Astrocyte (in vitro differentiated cells and primary cell): Measurements from ENCODE around the gene NAV2. TPM values are rescaled to one million over a fixed set of nuclear protein-coding genes. Genes with fewer than 3 reads are reported as not detected.

Experiments
- DNase-seq: peaks from one replicate; pipeline ENCODE4 v3.0.0-alpha.2; 2010; ENCODE audit warnings: low read depth
- FAIRE-seq: peaks from 2 replicates; lab custom pipeline; 2011; peaks lifted over from hg19 to GRCh38; lab: Jason Lieb, UNC
- H2AFZ ChIP-seq: 2 replicates; pipeline ENCODE4 v1.6.0; 2012; ENCODE audit warnings: low read depth, low read length, inconsistent platforms
- H3K27ac ChIP-seq: 2 replicates; pipeline ENCODE4 v1.5.1; 2011; ENCODE audit warnings: low read depth, low read length, inconsistent platforms
- H3K27me3 ChIP-seq: 2 replicates; pipeline ENCODE4 v1.6.0; 2011; ENCODE audit warnings: low read length, inconsistent platforms; ENCODE audit not compliant: insufficient read depth
- H3K36me3 ChIP-seq: 2 replicates; pipeline ENCODE4 v1.5.1; 2011; ENCODE audit warnings: low read length, inconsistent platforms; ENCODE audit not compliant: insufficient read depth
- H3K4me1 ChIP-seq: 2 replicates; pipeline ENCODE4 v1.5.1; 2011; ENCODE audit warnings: low read length, inconsistent platforms; ENCODE audit not compliant: insufficient read depth
- H3K4me2 ChIP-seq: 2 replicates; pipeline ENCODE4 v1.6.0; 2012; ENCODE audit warnings: low read length, inconsistent platforms
- H3K4me3 ChIP-seq: 2 replicates; pipeline ENCODE4 v1.5.1; 2011; ENCODE audit warnings: low read depth, mild to moderate bottlenecking, low read length, inconsistent platforms; ENCODE audit not compliant: insufficient read depth
- H3K79me2 ChIP-seq: 2 replicates; pipeline ENCODE4 v1.6.0; 2012; ENCODE audit warnings: mild to moderate bottlenecking, low read length, inconsistent platforms; ENCODE audit not compliant: insufficient read depth
- H3K9ac ChIP-seq: 2 replicates; pipeline ENCODE4 v1.6.0; 2012; ENCODE audit warnings: mild to moderate bottlenecking, low read length, inconsistent platforms
- H3K9me3 ChIP-seq: 2 replicates; pipeline ENCODE4 v1.5.1; 2012; ENCODE audit warnings: low read depth, mild to moderate bottlenecking, low read length, inconsistent platforms; ENCODE audit not compliant: insufficient read depth
- H4K20me1 ChIP-seq: 2 replicates; pipeline ENCODE4 v1.6.0; 2012; ENCODE audit warnings: low read length, inconsistent platforms; ENCODE audit not compliant: insufficient read depth
- H3K27ac Mint-ChIP-seq: one replicate; pipeline ENCODE4 v1.8.0; 2021; ENCODE audit warnings: mild to moderate bottlenecking, mixed read lengths; ENCODE audit not compliant: unreplicated experiment
- H3K27me3 Mint-ChIP-seq: one replicate; pipeline ENCODE4 v1.8.0; 2021; ENCODE audit warnings: low read depth, mixed read lengths; ENCODE audit not compliant: unreplicated experiment
- H3K36me3 Mint-ChIP-seq: one replicate; pipeline ENCODE4 v1.8.0; 2021; ENCODE audit warnings: low read depth, mixed read lengths; ENCODE audit not compliant: unreplicated experiment
- H3K4me1 Mint-ChIP-seq: one replicate; pipeline ENCODE4 v1.8.0; 2021; ENCODE audit warnings: low read depth, mixed read lengths; ENCODE audit not compliant: unreplicated experiment
- H3K4me3 Mint-ChIP-seq: one replicate; pipeline ENCODE4 v1.8.0; 2021; ENCODE audit warnings: mild to moderate bottlenecking, moderate library complexity, mixed read lengths; ENCODE audit not compliant: unreplicated experiment
- H3K9me3 Mint-ChIP-seq: one replicate; pipeline ENCODE4 v1.8.0; 2021; ENCODE audit warnings: mild to moderate bottlenecking, mixed read lengths; ENCODE audit not compliant: unreplicated experiment
- CTCF ChIP-seq: IDR thresholded peaks from 2 replicates; pipeline ENCODE4 v1.5.1; 2011; ENCODE audit warnings: low read depth, mild to moderate bottlenecking, inconsistent platforms, low read length, moderate library complexity; ENCODE audit not compliant: insufficient read depth
- EZH2 ChIP-seq: IDR thresholded peaks from 2 replicates; pipeline ENCODE4 v1.6.1; 2012; ENCODE audit warnings: mild to moderate bottlenecking, low read length, inconsistent platforms; ENCODE audit not compliant: insufficient read depth
- total RNA-seq: library from RNA; stranded (reverse); gene quantifications from 2 replicates; pipeline ENCODE4 v1.2.1, GENCODE V29; 2021

Gene NAV2
- total RNA-seq, 1 donor from 2014 or later = 20.6 TPM

GRCh38 chr11:20116825-20117224, 404.2 kb downstream of the NAV2 start:
- no peaks in the 10 kb centered on the region for H3K27me3 ChIP-seq
- peaks cover 20% of the 10 kb centered on the region for H3K4me1 ChIP-seq
- H3K36me3 Mint-ChIP-seq = peaks cover 22% of the 10 kb centered on the region
- H3K27ac ChIP-seq = no peak overlapping the region
- no peak overlapping the region for H3K4me2 ChIP-seq
- DNase-seq = no peak
- no peaks in the 10 kb centered on the region for H4K20me1 ChIP-seq
- no peak for FAIRE-seq
- H3K9me3 ChIP-seq = no peaks in the 10 kb centered on the region
- no peak overlapping the region for H3K27ac Mint-ChIP-seq
- no peaks in the 10 kb centered on the region for H3K27me3 Mint-ChIP-seq
- peaks cover 23% of the 10 kb centered on the region for H3K4me1 Mint-ChIP-seq
- no peak overlapping the region for H3K4me3 ChIP-seq
- no peak overlapping the region for H3K9ac ChIP-seq
- H3K4me3 Mint-ChIP-seq = no peak overlapping the region
- H2AFZ ChIP-seq = no peak overlapping the region
- H3K79me2 ChIP-seq = no peaks in the 10 kb centered on the region
- H3K36me3 ChIP-seq = no peaks in the 10 kb centered on the region
- TF ChIP-seq EZH2 (no peak), CTCF (no peak)
- H3K9me3 Mint-ChIP-seq = no peaks in the 10 kb centered on the region

- H3K27me3 ChIP-seq = no peaks in the 10 kb centered on the region
- FAIRE-seq (no peak), DNase-seq (peak; percentile 61)
- Mint-ChIP-seq H3K9me3 (no peaks in the 10 kb centered on the region), H3K27ac (no peak overlapping the region), H3K36me3 (peaks cover 22% of the 10 kb centered on the region), H3K4me3 (no peak overlapping the region), H3K4me1 (peaks cover 19% of the 10 kb centered on the region), H3K27me3 (no peaks in the 10 kb centered on the region)
- H3K27ac ChIP-seq = no peak overlapping the region
- no peaks in the 10 kb centered on the region for H4K20me1 ChIP-seq
- H3K4me3 ChIP-seq = no peak overlapping the region
- no peaks in the 10 kb centered on the region for H3K79me2 ChIP-seq
- H3K4me2 ChIP-seq = no peak overlapping the region
- no peak overlapping the region for H2AFZ ChIP-seq
- no peaks in the 10 kb centered on the region for H3K9me3 ChIP-seq
- no peak overlapping the region for H3K9ac ChIP-seq
- H3K36me3 ChIP-seq = no peaks in the 10 kb centered on the region
- no peak for TF ChIP-seq EZH2
- no peak for TF ChIP-seq CTCF
- peaks cover 16% of the 10 kb centered on the region for H3K4me1 ChIP-seq
Measured at GRCh38 chr11:20117291-20117690, 404.7 kb downstream of the NAV2 start.

- H3K9me3 Mint-ChIP-seq = no peaks in the 10 kb centered on the region
- Histone ChIP-seq H3K9ac (no peak overlapping the region), H2AFZ (no peak overlapping the region), H3K4me3 (no peak overlapping the region), H3K4me2 (no peak overlapping the region), H3K9me3 (no peaks in the 10 kb centered on the region), H3K36me3 (no peaks in the 10 kb centered on the region), H3K4me1 (peaks cover 7% of the 10 kb centered on the region), H3K27me3 (no peaks in the 10 kb centered on the region), H4K20me1 (no peaks in the 10 kb centered on the region), H3K27ac (no peak overlapping the region), H3K79me2 (no peaks in the 10 kb centered on the region)
- H3K4me3 Mint-ChIP-seq = no peak overlapping the region
- H3K36me3 Mint-ChIP-seq = peaks cover 22% of the 10 kb centered on the region
- DNase-seq (no peak), FAIRE-seq (no peak)
- no peaks in the 10 kb centered on the region for H3K27me3 Mint-ChIP-seq
- TF ChIP-seq CTCF (no peak), EZH2 (no peak)
- peaks cover 11% of the 10 kb centered on the region for H3K4me1 Mint-ChIP-seq
- H3K27ac Mint-ChIP-seq = no peak overlapping the region
Measured at GRCh38 chr11:20118209-20118608, 405.6 kb downstream of the NAV2 start.
